Stimulated activated memory B cell treated with anti-CD40 and anti-IgM and Interleukin-4, amounts not matched to agents 10 μg/mL and 1 μg/mL and 100 μg/mL, for 72 hours (primary cell): Measurements from ENCODE around the gene DNAH3.
"Not testable (repeated sequence)": the region's sequence is repeated elsewhere in the genome, so short reads cannot be mapped to it uniquely, and the experiment has no call there.

Experiments used
- ATAC-seq: fragments of 150-1000 bp; cut with Tn5 transposase; 2 replicates; pipeline ENCODE4 v1.10.0; 2021
- H3K27ac Mint-ChIP-seq: one replicate; pipeline ENCODE4 v1.8.0; 2022; ENCODE audit warnings: mild to moderate bottlenecking, mixed read lengths
- H3K27me3 Mint-ChIP-seq: one replicate; pipeline ENCODE4 v1.8.0; 2022; ENCODE audit warnings: mixed read lengths
- H3K36me3 Mint-ChIP-seq: one replicate; pipeline ENCODE4 v1.8.0; 2022; ENCODE audit warnings: mixed read lengths
- H3K4me1 Mint-ChIP-seq: one replicate; pipeline ENCODE4 v1.8.0; 2022; ENCODE audit warnings: mixed read lengths
- H3K4me3 Mint-ChIP-seq: one replicate; pipeline ENCODE4 v1.8.0; 2022; ENCODE audit warnings: mild to moderate bottlenecking, moderate library complexity, mixed read lengths
- H3K9me3 Mint-ChIP-seq: one replicate; pipeline ENCODE4 v1.8.0; 2022; ENCODE audit warnings: mixed read lengths

The DNAH3 gene

DNA sequence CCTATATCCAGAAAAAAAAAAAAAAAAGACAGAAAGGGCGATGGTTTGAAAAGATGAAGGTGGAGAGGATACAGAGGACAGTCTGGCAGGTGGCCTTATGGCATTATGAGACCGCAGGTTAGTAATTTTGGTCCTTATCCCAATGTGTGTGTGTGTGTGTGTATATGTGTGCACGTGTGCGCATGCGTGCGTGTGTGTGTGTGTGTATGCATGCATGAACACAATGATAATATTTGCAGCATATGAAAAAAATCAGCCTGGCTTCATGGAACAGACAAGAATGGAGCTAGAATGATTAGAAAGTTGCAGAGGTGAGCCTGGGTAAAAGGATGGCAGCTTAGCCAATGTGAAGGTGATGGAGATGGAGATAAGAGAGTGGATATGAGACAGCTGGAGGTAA is 166.6 kb downstream of the DNAH3 start:
- ATAC-seq = no peak
- Mint-ChIP-seq H3K36me3 (no peaks in the 10 kb centered on the region), H3K9me3 (no peaks in the 10 kb centered on the region), H3K4me1 (peaks cover 4% of the 10 kb centered on the region), H3K4me3 (no peak overlapping the region), H3K27ac (no peak overlapping the region), H3K27me3 (no peaks in the 10 kb centered on the region)

DNA sequence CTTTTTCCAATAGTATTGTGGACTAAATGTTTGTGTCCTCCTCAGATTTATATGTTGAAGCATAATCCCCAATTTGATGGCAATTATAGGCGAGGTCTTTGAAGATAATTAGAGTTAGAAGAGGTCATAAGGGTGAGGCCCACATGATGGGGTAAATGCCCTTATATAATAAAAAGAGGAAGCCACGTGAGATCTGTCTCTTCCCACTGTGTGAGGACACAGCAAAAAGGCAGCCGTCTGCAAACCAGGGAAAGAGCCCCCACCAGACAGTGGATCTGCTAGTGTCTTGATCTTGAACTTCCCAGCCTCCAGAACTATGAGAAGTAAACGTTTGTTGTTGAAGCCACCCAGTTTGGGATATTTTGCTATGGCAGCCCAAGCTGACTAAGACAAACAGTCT is 174.1 kb downstream of the DNAH3 start:
- no peaks in the 10 kb centered on the region for H3K9me3 Mint-ChIP-seq
- ATAC-seq = no peak
- no peak overlapping the region for H3K4me3 Mint-ChIP-seq
- H3K4me1 Mint-ChIP-seq = no peaks in the 10 kb centered on the region
- no peaks in the 10 kb centered on the region for H3K36me3 Mint-ChIP-seq
- peaks cover 9% of the 10 kb centered on the region for H3K27me3 Mint-ChIP-seq
- no peak overlapping the region for H3K27ac Mint-ChIP-seq

DNA sequence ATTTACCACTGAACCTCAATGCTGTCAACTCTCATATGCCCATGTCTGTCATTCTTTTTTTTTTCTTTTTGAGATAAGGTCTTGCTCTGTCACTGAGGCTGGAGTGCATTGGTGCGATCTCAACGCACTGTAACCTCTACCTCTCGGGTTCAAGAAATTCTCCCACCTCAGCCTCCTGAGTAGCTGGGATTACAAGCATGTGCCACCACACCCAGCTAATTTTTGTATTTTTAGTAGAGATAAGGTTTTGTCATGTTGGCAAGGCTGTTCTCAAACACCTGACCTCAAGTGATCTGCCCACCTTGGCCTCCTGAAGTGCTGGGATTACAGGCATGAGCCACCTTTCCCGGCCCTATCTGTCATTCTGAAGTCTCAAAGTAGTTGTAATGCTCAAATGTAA is 177.4 kb downstream of the DNAH3 start:
- H3K4me3 Mint-ChIP-seq, H3K27ac Mint-ChIP-seq, H3K36me3 Mint-ChIP-seq, ATAC-seq, H3K4me1 Mint-ChIP-seq, H3K9me3 Mint-ChIP-seq: not testable (repeated sequence)
- peaks cover 18% of the 10 kb centered on the region for H3K27me3 Mint-ChIP-seq

DNA sequence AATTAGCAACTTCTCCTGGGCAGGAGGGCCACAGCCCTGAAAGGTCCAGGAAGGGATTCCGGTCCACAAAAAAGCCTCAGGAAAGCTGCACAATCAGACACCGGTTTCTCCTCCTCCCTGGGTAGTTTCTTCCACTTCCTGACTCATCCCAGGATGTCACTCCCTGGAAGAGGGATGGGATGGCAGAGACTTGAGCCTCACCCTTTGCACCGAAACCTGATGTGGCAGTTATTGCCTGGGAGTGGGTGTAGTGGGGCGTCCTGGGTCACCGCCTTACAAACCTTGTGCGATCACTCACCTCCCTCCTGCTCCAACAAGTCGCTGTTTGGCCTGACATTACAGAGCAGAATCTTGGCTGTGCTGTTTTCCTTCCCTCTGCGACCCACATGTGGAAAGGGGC is 179.2 kb downstream of the DNAH3 start:
- H3K27me3 Mint-ChIP-seq = peaks cover 19% of the 10 kb centered on the region
- ATAC-seq = no peak
- no peak overlapping the region for H3K27ac Mint-ChIP-seq
- H3K4me1 Mint-ChIP-seq = no peaks in the 10 kb centered on the region
- H3K36me3 Mint-ChIP-seq = no peaks in the 10 kb centered on the region
- H3K9me3 Mint-ChIP-seq = no peaks in the 10 kb centered on the region
- H3K4me3 Mint-ChIP-seq = no peak overlapping the region

DNA sequence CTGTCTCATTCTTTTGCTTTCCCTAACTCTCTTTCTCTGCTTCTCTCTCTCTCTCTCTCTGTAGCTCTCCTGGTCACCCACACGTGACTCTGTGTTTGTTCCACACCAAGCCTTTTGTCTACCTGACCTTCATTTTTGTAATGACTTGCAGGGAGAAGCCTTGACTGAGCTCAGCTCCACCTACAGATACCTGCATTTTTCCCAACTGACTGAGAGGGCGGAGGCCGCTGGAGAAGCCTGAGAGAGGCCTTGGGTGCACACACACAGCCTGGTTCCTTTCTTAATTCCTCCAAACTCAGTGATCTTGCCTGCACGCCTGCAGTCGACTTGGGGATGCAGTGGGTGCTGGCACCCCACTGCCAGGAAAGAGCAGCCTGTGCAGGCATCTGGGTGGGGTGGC is 181.3 kb downstream of the DNAH3 start:
- no peak overlapping the region for H3K4me3 Mint-ChIP-seq
- ATAC-seq = no peak
- H3K27ac Mint-ChIP-seq = no peak overlapping the region
- no peaks in the 10 kb centered on the region for H3K36me3 Mint-ChIP-seq
- no peaks in the 10 kb centered on the region for H3K4me1 Mint-ChIP-seq
- H3K9me3 Mint-ChIP-seq = no peaks in the 10 kb centered on the region
- peaks cover 11% of the 10 kb centered on the region for H3K27me3 Mint-ChIP-seq

DNA sequence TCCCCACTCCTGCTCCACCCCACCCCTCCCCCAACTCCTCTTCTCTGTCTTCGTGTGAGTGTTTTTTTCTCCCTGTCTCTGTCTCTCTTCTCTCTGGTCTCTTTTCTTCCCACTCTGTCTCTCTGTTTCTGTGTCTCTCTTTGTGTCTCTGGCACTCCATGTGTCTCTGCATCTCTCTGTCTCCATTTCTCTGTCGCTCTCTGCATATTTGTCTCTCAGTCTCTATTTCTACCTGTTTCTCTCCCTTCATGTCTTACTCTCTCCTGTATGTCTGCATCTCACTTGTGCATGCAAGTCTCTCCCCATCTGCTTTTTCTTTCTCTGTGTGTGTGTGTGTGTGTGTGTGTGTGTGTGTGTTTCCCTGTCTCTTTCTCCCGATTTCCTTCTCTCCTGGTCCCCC is 181.9 kb downstream of the DNAH3 start:
- Mint-ChIP-seq H3K4me3 (no peak overlapping the region), H3K27ac (no peak overlapping the region), H3K36me3 (no peaks in the 10 kb centered on the region), H3K9me3 (no peaks in the 10 kb centered on the region), H3K27me3 (peaks cover 11% of the 10 kb centered on the region), H3K4me1 (no peaks in the 10 kb centered on the region)
- no peak for ATAC-seq

DNA sequence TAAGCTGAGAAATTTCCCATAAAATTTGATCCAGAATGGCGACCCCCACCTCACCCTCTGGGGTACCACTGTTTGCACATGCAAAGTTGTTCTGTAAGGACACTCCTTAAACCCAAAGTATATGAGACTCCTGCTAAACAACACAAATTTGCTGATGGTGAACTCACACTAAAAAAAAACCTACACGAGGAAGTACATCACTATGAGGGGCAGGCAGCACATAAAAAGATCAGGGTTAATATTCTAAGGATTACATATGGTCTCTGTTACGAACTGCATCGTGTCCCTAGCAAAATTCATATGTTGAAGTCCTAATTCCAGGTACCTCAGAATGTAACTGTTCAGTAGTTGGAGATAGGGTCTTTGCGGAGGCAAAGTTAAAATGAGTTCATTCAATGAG is 189.7 kb downstream of the DNAH3 start:
- H3K27ac Mint-ChIP-seq = no peak overlapping the region
- no peak overlapping the region for H3K4me3 Mint-ChIP-seq
- no peaks in the 10 kb centered on the region for H3K36me3 Mint-ChIP-seq
- no peaks in the 10 kb centered on the region for H3K4me1 Mint-ChIP-seq
- ATAC-seq = no peak
- peaks cover 14% of the 10 kb centered on the region for H3K27me3 Mint-ChIP-seq
- H3K9me3 Mint-ChIP-seq = no peaks in the 10 kb centered on the region

DNA sequence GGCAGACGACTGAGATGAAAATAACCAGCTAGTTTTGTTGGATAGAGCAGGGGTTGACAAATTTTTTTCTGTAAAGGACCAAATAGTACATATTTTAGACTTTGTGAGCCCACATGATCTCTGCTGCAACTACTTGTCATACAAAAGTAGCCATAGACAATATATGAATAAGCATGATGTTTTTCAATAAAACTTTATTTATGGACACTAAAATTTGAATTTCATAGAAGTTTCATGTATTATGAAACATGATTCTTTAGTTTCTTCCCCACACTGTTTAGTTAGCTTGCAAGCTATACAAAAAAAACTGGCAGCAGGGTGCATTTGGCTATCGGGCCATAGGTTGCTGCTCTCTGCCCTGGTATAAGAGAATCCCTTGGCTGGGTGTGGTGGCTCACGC is 193.5 kb downstream of the DNAH3 start:
- Mint-ChIP-seq H3K36me3 (no peaks in the 10 kb centered on the region), H3K27ac (no peak overlapping the region), H3K4me3 (no peak overlapping the region), H3K9me3 (no peaks in the 10 kb centered on the region), H3K27me3 (peaks cover 14% of the 10 kb centered on the region), H3K4me1 (no peaks in the 10 kb centered on the region)
- no peak for ATAC-seq

DNA sequence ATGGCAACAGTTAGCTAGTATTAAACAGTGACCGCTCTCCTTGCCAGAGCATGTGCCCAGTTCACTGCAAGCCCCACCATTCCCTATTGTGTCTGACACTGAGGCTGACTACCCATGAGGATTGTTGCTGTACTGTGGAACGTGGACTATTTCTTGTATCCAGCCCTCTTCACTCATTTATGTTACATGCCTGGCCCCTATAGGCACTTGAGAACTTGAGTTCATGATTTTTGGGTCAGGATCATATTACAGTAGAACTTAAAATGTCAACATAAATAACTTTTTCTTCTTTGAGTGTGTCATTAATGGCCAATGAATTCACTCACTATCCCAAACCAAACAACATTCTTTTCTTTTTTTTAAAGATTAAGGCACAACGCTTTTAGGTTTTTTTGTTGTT is 194.3 kb downstream of the DNAH3 start:
- ATAC-seq = no peak
- Mint-ChIP-seq H3K4me3 (no peak overlapping the region), H3K9me3 (no peaks in the 10 kb centered on the region), H3K27ac (no peak overlapping the region), H3K27me3 (peaks cover 14% of the 10 kb centered on the region), H3K4me1 (no peaks in the 10 kb centered on the region), H3K36me3 (no peaks in the 10 kb centered on the region)

DNA sequence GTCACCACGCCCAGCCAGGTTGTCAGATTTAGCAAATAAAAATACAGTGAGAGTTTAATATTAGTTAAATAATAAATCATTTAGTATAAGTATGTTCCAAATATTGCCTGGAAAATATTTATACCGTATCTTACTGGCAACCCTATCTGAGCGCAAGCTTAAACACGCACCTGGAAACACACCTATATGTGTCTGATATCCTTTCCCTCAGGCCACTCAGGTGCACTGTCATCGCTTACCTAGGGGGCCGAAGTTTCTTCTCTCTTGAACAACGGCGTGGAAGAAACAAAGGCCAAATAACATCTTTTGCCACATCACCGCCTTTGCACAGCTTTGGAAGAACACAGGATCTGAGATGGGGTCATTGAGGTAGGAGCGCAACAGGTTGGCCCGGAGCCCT is 196.1 kb downstream of the DNAH3 start:
- Mint-ChIP-seq H3K27ac (no peak overlapping the region), H3K36me3 (no peaks in the 10 kb centered on the region), H3K4me1 (no peaks in the 10 kb centered on the region), H3K9me3 (no peaks in the 10 kb centered on the region), H3K4me3 (no peak overlapping the region), H3K27me3 (peaks cover 14% of the 10 kb centered on the region)
- no peak for ATAC-seq

DNA sequence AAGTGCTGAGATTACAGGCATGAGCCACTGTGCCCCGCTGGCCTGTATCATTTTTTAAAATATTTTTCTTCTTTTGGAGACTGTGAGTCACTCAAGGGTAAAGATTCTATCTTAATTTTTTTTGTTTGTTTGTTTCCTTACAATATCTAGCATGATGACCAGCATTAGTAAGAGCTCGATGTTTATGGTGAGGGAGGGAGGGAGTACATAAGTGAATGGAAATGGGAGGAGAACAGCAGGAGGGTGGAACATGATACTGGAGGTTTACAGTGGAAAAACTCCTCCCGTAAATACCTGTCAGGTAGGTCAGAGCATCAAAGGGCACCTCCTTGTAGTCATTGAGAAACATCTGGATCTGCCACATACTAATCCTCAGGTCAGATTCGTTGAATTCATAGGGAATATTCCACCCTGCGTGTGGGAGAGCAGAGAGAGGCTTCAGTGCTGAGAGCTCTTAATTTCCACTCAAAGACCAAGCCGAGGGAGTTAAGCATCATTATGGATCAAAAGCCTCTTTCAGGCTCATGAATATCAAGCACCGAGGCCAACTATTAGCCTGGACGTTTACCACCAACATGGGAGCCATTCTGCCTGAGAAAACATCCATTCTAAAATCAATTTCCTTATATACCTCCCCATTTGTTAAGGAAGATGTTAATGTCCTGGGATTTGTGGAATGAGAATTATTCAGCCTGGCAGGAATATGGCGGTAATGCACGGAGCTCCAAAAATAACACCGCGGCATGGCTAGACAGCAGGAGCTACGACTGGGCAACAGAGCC is 198.3 kb downstream of the DNAH3 start:
- H3K27me3 Mint-ChIP-seq = peaks cover 13% of the 10 kb centered on the region
- H3K27ac Mint-ChIP-seq = no peak overlapping the region
- no peaks in the 10 kb centered on the region for H3K4me1 Mint-ChIP-seq
- H3K36me3 Mint-ChIP-seq = no peaks in the 10 kb centered on the region
- H3K9me3 Mint-ChIP-seq = no peaks in the 10 kb centered on the region
- no peak overlapping the region for H3K4me3 Mint-ChIP-seq
- no peak for ATAC-seq

DNA sequence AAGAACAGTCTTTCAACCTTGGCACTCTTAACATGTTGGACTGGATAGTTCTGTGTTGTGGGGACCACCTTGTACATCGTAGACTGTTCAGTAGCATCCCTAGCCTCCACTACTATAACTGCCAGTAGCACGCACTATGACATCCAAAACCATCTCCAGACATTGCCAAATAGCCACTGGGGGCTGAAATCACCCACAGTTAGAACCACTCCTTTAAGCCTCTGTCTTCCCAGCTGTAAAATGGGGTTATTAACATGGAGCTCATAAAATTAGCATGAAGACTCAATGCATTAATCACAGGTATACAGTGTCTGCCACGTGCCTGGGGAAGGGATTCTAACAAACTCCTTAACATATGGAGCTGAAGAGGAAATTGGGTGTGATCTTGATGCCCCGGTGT is 200.4 kb downstream of the DNAH3 start:
- Mint-ChIP-seq H3K4me3 (no peak overlapping the region), H3K27ac (no peak overlapping the region), H3K9me3 (no peaks in the 10 kb centered on the region), H3K4me1 (no peaks in the 10 kb centered on the region), H3K36me3 (no peaks in the 10 kb centered on the region), H3K27me3 (no peaks in the 10 kb centered on the region)
- peak; percentile 27 for ATAC-seq

DNA sequence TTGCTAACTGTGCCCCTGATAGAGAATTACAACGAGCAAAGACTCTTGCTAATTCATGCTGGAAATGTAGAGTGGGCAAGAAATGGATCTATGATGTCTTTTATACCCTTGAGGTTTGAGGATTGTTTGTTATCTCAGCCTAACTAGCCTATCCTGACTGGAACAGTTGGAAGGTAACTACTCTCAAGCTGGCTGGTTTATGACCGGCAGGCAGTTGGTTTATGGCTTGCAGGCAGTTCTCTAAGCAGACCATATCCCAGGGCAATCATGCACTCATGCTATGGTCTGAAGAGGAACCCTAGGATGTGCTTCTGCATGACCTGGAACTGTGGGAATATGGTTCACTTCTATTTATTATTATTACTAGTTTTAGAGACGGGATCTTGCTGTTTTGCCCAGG is 201.0 kb downstream of the DNAH3 start:
- Mint-ChIP-seq H3K27me3 (no peaks in the 10 kb centered on the region), H3K36me3 (no peaks in the 10 kb centered on the region), H3K4me1 (peaks cover 5% of the 10 kb centered on the region), H3K9me3 (no peaks in the 10 kb centered on the region), H3K27ac (no peak overlapping the region), H3K4me3 (no peak overlapping the region)
- ATAC-seq = no peak

DNA sequence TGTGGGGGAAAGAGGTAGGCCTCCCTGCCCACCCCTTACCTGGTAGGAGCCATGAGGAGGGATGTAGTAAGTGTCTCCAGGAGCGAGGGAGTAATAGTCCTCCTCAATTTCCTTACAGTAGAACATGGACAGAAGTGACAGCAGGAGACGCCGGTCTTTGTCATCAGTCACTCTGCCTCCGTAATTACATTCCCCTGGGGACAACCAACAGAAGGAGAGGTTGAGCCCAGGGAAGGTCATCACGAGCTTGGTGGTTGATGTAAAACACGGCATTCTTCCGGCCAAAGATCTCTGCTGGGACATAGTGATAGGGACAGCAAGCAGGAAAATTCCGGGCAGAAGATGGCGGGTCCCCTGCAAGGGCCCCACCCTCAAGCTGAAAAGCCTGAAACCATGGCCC is 202.2 kb downstream of the DNAH3 start:
- Mint-ChIP-seq H3K27ac (no peak overlapping the region), H3K9me3 (no peaks in the 10 kb centered on the region), H3K27me3 (no peaks in the 10 kb centered on the region), H3K36me3 (no peaks in the 10 kb centered on the region), H3K4me3 (no peak overlapping the region), H3K4me1 (peaks cover 8% of the 10 kb centered on the region)
- ATAC-seq = no peak

DNA sequence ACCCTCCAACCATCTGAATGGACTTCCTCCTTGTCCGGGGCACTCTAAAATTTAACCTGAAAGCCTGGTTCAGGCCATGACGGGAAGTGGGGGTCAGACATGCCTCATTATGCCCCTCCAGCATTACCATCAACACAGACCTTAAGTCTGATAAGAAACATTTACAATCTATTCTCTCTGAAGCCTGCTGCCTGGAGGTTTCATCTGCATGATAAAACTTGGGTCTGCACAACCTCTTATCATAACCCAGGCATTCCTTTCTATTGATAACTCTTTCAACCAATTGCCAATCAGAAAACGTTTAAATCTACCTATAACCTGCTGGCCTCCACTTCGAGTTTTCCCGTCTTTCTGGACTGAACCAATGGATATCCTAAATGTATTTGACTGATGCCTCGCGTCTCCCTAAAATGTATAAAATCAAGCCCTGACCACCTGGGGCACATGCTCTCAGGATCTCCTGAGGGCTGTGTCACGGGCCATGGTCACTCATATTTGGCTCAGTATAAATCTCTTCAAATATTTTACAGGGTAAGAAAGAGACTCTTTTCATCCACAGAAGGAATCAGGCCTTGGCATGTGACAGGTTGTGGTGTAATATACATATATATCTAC is 204.5 kb downstream of the DNAH3 start:
- no peak for ATAC-seq
- Mint-ChIP-seq H3K36me3 (no peaks in the 10 kb centered on the region), H3K4me1 (peaks cover 8% of the 10 kb centered on the region), H3K4me3 (no peak overlapping the region), H3K9me3 (no peaks in the 10 kb centered on the region), H3K27me3 (no peaks in the 10 kb centered on the region), H3K27ac (no peak overlapping the region)

DNA sequence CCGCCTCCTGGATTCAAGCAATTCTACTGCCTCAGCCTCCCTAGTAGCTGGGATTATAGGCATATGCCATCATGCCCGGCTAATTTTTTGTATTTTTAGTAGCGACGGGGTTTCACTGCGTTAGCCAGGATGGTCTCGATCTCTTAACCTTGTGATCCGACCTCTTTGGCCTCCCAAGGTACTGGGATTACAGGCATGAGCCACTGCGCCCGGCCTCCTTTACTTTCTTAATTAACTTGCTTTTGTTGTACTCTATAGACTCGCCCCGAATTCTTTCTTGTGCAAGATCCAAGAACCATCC is 205.1 kb downstream of the DNAH3 start:
- H3K4me3 Mint-ChIP-seq, H3K36me3 Mint-ChIP-seq, H3K27me3 Mint-ChIP-seq, H3K4me1 Mint-ChIP-seq, H3K27ac Mint-ChIP-seq, ATAC-seq, H3K9me3 Mint-ChIP-seq: not testable (repeated sequence)
